Panc1 (cell line): ENCODE data around the gene GZMB.

Source experiments
- POLR2AphosphoS5 ChIP-seq: IDR thresholded peaks from 2 replicates; pipeline ENCODE4 v1.6.1; 2012; ENCODE audit warnings: mild to moderate bottlenecking, low read depth, low read length, moderate library complexity
- TCF7L2 ChIP-seq: IDR thresholded peaks from 2 replicates; pipeline ENCODE4 v1.6.1; 2011; ENCODE audit warnings: mild to moderate bottlenecking, low read depth, low read length, inconsistent platforms
- TF ChIP-seq, protein P1 (sequence below): fragments of 450-650 bp; IDR thresholded peaks from 2 replicates; pipeline ENCODE4 v1.5.1; 2017; ENCODE audit warnings: mild to moderate bottlenecking
- TF ChIP-seq, protein P2 (sequence below), 2 experiments: IDR thresholded peaks; 2 replicates each; pipeline ENCODE4 v1.6.1; 2011 to 2012; ENCODE audit warnings: low read depth in 2 of 2, control low read depth in 1 of 2, low read length in 1 of 2, mild to moderate bottlenecking in 1 of 2, moderate library complexity in 1 of 2; ENCODE audit not compliant: insufficient read depth in 1 of 2

DNA sequence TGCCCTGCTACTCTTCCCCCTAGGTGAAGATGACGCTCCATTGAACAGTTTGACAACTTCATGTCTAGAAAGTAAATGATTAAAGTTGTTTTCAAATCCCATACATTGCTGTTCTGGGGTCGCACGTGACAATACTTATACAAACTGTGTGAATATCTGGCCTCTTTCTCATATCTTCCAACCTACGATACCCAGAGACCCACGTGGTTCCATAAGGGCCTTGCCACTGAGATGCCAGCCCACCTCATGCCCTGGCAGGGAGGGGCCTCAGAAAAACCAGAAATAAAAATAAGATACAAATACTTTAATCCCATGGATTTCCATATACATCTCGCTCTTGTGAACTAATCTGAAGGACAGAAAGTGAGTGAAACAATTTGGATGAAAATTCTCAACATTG lies 4.5 kb downstream of the GZMB start:
- TF ChIP-seq, protein P1, sequence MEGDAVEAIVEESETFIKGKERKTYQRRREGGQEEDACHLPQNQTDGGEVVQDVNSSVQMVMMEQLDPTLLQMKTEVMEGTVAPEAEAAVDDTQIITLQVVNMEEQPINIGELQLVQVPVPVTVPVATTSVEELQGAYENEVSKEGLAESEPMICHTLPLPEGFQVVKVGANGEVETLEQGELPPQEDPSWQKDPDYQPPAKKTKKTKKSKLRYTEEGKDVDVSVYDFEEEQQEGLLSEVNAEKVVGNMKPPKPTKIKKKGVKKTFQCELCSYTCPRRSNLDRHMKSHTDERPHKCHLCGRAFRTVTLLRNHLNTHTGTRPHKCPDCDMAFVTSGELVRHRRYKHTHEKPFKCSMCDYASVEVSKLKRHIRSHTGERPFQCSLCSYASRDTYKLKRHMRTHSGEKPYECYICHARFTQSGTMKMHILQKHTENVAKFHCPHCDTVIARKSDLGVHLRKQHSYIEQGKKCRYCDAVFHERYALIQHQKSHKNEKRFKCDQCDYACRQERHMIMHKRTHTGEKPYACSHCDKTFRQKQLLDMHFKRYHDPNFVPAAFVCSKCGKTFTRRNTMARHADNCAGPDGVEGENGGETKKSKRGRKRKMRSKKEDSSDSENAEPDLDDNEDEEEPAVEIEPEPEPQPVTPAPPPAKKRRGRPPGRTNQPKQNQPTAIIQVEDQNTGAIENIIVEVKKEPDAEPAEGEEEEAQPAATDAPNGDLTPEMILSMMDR = no peak
- TF ChIP-seq, protein P2, sequence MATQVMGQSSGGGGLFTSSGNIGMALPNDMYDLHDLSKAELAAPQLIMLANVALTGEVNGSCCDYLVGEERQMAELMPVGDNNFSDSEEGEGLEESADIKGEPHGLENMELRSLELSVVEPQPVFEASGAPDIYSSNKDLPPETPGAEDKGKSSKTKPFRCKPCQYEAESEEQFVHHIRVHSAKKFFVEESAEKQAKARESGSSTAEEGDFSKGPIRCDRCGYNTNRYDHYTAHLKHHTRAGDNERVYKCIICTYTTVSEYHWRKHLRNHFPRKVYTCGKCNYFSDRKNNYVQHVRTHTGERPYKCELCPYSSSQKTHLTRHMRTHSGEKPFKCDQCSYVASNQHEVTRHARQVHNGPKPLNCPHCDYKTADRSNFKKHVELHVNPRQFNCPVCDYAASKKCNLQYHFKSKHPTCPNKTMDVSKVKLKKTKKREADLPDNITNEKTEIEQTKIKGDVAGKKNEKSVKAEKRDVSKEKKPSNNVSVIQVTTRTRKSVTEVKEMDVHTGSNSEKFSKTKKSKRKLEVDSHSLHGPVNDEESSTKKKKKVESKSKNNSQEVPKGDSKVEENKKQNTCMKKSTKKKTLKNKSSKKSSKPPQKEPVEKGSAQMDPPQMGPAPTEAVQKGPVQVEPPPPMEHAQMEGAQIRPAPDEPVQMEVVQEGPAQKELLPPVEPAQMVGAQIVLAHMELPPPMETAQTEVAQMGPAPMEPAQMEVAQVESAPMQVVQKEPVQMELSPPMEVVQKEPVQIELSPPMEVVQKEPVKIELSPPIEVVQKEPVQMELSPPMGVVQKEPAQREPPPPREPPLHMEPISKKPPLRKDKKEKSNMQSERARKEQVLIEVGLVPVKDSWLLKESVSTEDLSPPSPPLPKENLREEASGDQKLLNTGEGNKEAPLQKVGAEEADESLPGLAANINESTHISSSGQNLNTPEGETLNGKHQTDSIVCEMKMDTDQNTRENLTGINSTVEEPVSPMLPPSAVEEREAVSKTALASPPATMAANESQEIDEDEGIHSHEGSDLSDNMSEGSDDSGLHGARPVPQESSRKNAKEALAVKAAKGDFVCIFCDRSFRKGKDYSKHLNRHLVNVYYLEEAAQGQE (IDR thresholded peaks at IDR 0.05; ENCODE audit: insufficient read depth in 1 of 2, low read depth in 2 of 2, low read length in 1 of 2) = no peak
- no peak for TF ChIP-seq POLR2AphosphoS5
- no peak for TF ChIP-seq TCF7L2
